Measurements from ENCODE around the gene TMPRSS11E. TPM values are rescaled to one million over a fixed set of nuclear protein-coding genes. Genes with fewer than 3 reads are reported as not detected.
"Not testable (repeated sequence)": the region's sequence is repeated elsewhere in the genome, so short reads cannot be mapped to it uniquely, and the experiment has no call there.

Gene TMPRSS11E
- total and polyA plus RNA-seq, 4 donors: not detected

DNA sequence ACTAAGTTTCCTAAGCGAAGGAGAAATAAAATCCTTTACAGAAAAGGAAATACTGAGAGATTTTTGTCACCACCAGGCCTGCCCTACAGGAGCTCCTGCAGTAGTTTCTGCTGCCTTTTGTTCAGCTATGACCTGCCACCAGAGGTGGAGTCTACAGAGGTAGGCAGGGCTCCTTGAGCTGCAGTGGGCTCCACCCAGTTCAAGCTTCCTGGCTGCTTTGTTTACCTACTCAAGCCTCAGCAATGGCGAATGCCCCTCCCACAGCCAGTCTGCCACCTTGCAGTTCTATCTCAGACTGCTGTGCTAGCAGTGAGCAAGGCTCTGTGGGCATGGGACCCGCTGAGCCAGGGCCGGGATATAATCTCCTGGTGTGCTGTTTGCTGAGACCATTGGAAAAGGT is 57.6 kb downstream of the TMPRSS11E start:
- 96% methylated on average over 4 of the region's 4 CpGs for WGBS
- not testable (repeated sequence) for H3K4me1 ChIP-seq (ENCODE audit: control insufficient read depth in 4 of 4, insufficient read depth in 4 of 4, low read length in 3 of 4); H3K36me3 ChIP-seq (ENCODE audit: control insufficient read depth in 4 of 4, insufficient read depth in 3 of 4, low read depth in 1 of 4, low read length in 3 of 4); H3K9me3 ChIP-seq (ENCODE audit: control insufficient read depth in 4 of 4, low read length in 3 of 4); DNase-seq (ENCODE audit: low spot score); H3K9ac ChIP-seq (ENCODE audit: low read depth in 1 of 2, low read length in 2 of 2); H3K27me3 ChIP-seq (ENCODE audit: control insufficient read depth in 4 of 4, insufficient read depth in 4 of 4, low read length in 3 of 4); H3K27ac ChIP-seq (ENCODE audit: low read depth in 1 of 2, low read length in 2 of 2); H3K4me3 ChIP-seq (ENCODE audit: low read depth in 1 of 3, low read length in 3 of 3)

- H3K27me3 ChIP-seq (ENCODE audit: control insufficient read depth in 4 of 4, insufficient read depth in 4 of 4, low read length in 3 of 4); H3K4me3 ChIP-seq (ENCODE audit: low read depth in 1 of 3, low read length in 3 of 3); H3K27ac ChIP-seq (ENCODE audit: low read depth in 1 of 2, low read length in 2 of 2); H3K4me1 ChIP-seq (ENCODE audit: control insufficient read depth in 4 of 4, insufficient read depth in 4 of 4, low read length in 3 of 4); DNase-seq (ENCODE audit: low spot score); H3K9ac ChIP-seq (ENCODE audit: low read depth in 1 of 2, low read length in 2 of 2); H3K36me3 ChIP-seq (ENCODE audit: control insufficient read depth in 4 of 4, insufficient read depth in 3 of 4, low read depth in 1 of 4, low read length in 3 of 4); H3K9me3 ChIP-seq (ENCODE audit: control insufficient read depth in 4 of 4, low read length in 3 of 4): not testable (repeated sequence)
- WGBS: 82% methylated on average over 1 of the region's 1 CpG
Measured at GRCh38 chr4:68505452-68505851, 58.2 kb downstream of the TMPRSS11E start.

- Histone ChIP-seq H3K27ac (ENCODE audit: low read depth in 1 of 2, low read length in 2 of 2) (no peak overlapping the region), H3K9ac (ENCODE audit: low read depth in 1 of 2, low read length in 2 of 2) (no peak overlapping the region), H3K36me3 (ENCODE audit: control insufficient read depth in 4 of 4, insufficient read depth in 3 of 4, low read depth in 1 of 4, low read length in 3 of 4) (no peaks in the 10 kb centered on the region), H3K4me1 (ENCODE audit: control insufficient read depth in 4 of 4, insufficient read depth in 4 of 4, low read length in 3 of 4) (no peaks in the 10 kb centered on the region), H3K9me3 (ENCODE audit: control insufficient read depth in 4 of 4, low read length in 3 of 4) (no peaks in the 10 kb centered on the region), H3K4me3 (ENCODE audit: low read depth in 1 of 3, low read length in 3 of 3) (no peak overlapping the region), H3K27me3 (ENCODE audit: control insufficient read depth in 4 of 4, insufficient read depth in 4 of 4, low read length in 3 of 4) (no peaks in the 10 kb centered on the region)
- TF ChIP-seq, protein P1, sequence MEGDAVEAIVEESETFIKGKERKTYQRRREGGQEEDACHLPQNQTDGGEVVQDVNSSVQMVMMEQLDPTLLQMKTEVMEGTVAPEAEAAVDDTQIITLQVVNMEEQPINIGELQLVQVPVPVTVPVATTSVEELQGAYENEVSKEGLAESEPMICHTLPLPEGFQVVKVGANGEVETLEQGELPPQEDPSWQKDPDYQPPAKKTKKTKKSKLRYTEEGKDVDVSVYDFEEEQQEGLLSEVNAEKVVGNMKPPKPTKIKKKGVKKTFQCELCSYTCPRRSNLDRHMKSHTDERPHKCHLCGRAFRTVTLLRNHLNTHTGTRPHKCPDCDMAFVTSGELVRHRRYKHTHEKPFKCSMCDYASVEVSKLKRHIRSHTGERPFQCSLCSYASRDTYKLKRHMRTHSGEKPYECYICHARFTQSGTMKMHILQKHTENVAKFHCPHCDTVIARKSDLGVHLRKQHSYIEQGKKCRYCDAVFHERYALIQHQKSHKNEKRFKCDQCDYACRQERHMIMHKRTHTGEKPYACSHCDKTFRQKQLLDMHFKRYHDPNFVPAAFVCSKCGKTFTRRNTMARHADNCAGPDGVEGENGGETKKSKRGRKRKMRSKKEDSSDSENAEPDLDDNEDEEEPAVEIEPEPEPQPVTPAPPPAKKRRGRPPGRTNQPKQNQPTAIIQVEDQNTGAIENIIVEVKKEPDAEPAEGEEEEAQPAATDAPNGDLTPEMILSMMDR (IDR thresholded peaks at IDR 0.05; ENCODE audit: low read depth, low read length, missing input control): no peak
- peak; percentile 44 to 46 for TF ChIP-seq RAD21 (IDR thresholded peaks at IDR 0.05)
- TF ChIP-seq FOXA2 (IDR thresholded peaks at IDR 0.05): no peak
- WGBS: 81% methylated on average over 1 of the region's 1 CpG
- DNase-seq (ENCODE audit: low spot score): no peak
Measured at GRCh38 chr4:68518889-68519288, 71.6 kb downstream of the TMPRSS11E start.

DNA sequence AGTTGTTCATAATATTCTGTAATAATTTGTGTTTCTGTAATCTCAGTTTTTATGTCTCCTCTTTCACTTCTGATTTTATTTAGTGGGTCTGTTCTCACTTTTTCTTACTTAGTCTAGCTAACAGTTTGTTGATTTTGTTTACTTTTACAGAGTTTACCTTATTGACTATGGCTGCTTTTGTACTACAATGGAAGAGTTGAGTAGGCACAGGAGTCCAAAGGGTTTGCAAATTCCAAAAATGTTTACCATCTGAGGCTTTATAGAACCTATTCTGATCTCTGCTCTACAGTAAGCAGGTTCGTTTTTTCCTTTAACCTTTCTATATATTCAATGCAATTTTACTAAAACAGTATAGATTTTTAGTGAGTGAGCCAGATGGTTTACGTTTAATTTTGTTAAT is 73.7 kb downstream of the TMPRSS11E start:
- no peak overlapping the region for H3K9ac ChIP-seq (ENCODE audit: low read depth in 1 of 2, low read length in 2 of 2)
- H3K9me3 ChIP-seq (ENCODE audit: control insufficient read depth in 4 of 4, low read length in 3 of 4): no peaks in the 10 kb centered on the region
- H3K27me3 ChIP-seq (ENCODE audit: control insufficient read depth in 4 of 4, insufficient read depth in 4 of 4, low read length in 3 of 4): no peaks in the 10 kb centered on the region
- H3K36me3 ChIP-seq (ENCODE audit: control insufficient read depth in 4 of 4, insufficient read depth in 3 of 4, low read depth in 1 of 4, low read length in 3 of 4): no peaks in the 10 kb centered on the region
- H3K4me3 ChIP-seq (ENCODE audit: low read depth in 1 of 3, low read length in 3 of 3): no peak overlapping the region
- WGBS: 72% methylated on average over 2 of the region's 2 CpGs
- H3K4me1 ChIP-seq (ENCODE audit: control insufficient read depth in 4 of 4, insufficient read depth in 4 of 4, low read length in 3 of 4): no peaks in the 10 kb centered on the region
- no peak overlapping the region for H3K27ac ChIP-seq (ENCODE audit: low read depth in 1 of 2, low read length in 2 of 2)
- no peak for DNase-seq (ENCODE audit: low spot score)
- TF ChIP-seq, protein P1 (IDR thresholded peaks at IDR 0.05; ENCODE audit: low read depth, low read length, missing input control): no peak
- TF ChIP-seq, protein P2, sequence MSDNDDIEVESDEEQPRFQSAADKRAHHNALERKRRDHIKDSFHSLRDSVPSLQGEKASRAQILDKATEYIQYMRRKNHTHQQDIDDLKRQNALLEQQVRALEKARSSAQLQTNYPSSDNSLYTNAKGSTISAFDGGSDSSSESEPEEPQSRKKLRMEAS (IDR thresholded peaks at IDR 0.05): no peak
- no peak for TF ChIP-seq SP1 (IDR thresholded peaks at IDR 0.05)
- TF ChIP-seq JUND (IDR thresholded peaks at IDR 0.05): no peak
- TF ChIP-seq ATF3 (IDR thresholded peaks at IDR 0.05): no peak
- TF ChIP-seq FOXA2 (IDR thresholded peaks at IDR 0.05): no peak
- TF ChIP-seq ZBTB33 (IDR thresholded peaks at IDR 0.05): no peak
- no peak for TF ChIP-seq FOXA1 (IDR thresholded peaks at IDR 0.05)
- TF ChIP-seq YY1 (IDR thresholded peaks at IDR 0.05): no peak
- no peak for TF ChIP-seq HNF4A (conservative IDR thresholded peaks at IDR 0.05)
- no peak for TF ChIP-seq TAF1 (conservative IDR thresholded peaks at IDR 0.05)
- no peak for TF ChIP-seq RXRA (IDR thresholded peaks at IDR 0.05)
- no peak for TF ChIP-seq NR2F2 (IDR thresholded peaks at IDR 0.05)
